Hepatocyte (in vitro differentiated cells): ENCODE data around the gene CCDC127.
"Not testable (repeated sequence)": the region's sequence is repeated elsewhere in the genome, so short reads cannot be mapped to it uniquely, and the experiment has no call there.

Source experiments
- EZH2 ChIP-seq: fragments of 200-600 bp; sonication (generic); IDR thresholded peaks from 2 replicates; pipeline ENCODE4 v1.6.1; 2016; ENCODE audit warnings: antibody characterized with exemption, mild to moderate bottlenecking, borderline replicate concordance
- TF ChIP-seq, protein P1 (sequence below): fragments of 200-600 bp; sonication (generic); IDR thresholded peaks from 2 replicates; pipeline ENCODE4 v1.5.1; 2016; ENCODE audit warnings: antibody characterized with exemption, mild to moderate bottlenecking; ENCODE audit not compliant: poor library complexity

DNA sequence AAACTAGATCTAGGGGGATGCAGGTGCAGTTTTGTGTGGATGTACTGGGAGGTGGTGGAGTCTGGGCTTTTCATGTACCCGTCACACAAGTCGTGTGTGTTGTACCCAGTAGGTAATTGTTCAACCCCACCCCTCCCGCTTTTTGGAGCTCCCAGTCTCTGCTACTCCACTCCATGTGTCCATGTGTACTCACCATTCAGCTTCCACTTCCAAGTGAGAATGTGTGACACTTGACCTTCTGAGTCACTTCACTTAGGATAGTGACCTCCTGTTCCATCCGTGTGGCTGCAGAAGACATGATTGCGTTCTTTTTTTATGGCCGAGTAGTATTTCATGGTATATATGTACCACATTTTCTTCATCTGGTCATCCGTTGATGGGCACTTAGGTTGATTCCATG is 22.6 kb upstream of the CCDC127 start:
- TF ChIP-seq, protein P1, sequence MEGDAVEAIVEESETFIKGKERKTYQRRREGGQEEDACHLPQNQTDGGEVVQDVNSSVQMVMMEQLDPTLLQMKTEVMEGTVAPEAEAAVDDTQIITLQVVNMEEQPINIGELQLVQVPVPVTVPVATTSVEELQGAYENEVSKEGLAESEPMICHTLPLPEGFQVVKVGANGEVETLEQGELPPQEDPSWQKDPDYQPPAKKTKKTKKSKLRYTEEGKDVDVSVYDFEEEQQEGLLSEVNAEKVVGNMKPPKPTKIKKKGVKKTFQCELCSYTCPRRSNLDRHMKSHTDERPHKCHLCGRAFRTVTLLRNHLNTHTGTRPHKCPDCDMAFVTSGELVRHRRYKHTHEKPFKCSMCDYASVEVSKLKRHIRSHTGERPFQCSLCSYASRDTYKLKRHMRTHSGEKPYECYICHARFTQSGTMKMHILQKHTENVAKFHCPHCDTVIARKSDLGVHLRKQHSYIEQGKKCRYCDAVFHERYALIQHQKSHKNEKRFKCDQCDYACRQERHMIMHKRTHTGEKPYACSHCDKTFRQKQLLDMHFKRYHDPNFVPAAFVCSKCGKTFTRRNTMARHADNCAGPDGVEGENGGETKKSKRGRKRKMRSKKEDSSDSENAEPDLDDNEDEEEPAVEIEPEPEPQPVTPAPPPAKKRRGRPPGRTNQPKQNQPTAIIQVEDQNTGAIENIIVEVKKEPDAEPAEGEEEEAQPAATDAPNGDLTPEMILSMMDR, result not testable (repeated sequence)
- TF ChIP-seq EZH2, result not testable (repeated sequence)
